ENCODE results near the gene PDE8A. TPM values are rescaled to one million over a fixed set of nuclear protein-coding genes. Genes with fewer than 3 reads are reported as not detected.

Gene PDE8A
- total RNA-seq, 2 donors from 2014 or later: 40.7 to 44.2 TPM

DNA sequence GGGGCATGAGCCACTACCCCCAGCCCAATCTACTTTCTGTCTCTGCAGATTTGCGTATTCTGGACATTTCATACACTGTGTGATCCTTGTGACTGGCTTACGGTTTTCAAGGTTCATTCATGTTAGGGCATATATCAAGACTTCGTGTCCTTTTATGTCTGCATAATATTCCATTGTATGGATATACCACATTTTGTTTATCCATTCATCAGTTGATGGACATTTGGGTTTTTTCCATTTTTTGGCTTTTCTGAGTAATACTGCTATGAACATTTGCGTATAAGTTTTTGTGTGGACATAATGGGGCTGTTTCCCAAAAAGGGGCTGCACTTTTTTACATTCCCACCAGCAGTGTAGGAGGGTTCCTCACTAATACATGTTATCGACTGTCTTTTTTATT is 106.6 kb downstream of the PDE8A start:
- no peak overlapping the region for H3K27ac Mint-ChIP-seq
- H3K4me3 Mint-ChIP-seq: no peak overlapping the region
- no peaks in the 10 kb centered on the region for H3K27me3 Mint-ChIP-seq

DNA sequence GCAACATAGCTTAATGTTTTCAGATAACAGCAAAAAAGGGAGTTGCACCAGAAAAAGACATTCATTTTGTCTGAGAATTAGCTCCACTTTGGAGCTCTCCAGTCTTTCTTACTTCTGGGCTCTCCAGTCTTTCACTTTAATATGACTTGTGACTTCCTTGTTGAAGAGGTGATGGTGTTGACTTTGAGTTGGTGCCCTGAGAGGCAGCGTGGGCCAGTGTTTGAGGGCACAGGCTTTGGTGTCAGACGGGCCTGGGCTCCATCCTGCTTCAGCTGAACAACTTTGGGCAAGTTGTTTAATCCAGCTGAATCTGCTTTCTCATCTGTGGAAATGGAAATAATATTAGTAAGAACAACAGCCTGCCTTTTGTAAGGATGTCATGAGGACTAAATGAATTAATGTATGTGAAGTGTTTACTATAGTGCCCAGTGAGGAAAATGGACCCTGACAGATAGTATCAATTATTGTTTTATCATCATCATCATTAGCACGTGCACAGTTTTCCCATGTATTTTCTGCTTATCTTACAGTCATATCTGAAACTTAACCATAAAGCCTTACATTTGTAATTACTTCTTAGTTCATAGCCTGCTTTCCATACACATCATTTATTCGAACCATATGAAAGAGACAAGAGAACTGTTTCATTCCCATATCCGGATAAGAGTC is 108.4 kb downstream of the PDE8A start:
- no peak for ATAC-seq
- no peak overlapping the region for H3K27ac Mint-ChIP-seq
- H3K9me3 ChIP-seq (ENCODE audit: control insufficient read depth, low read length, poor library complexity, severe bottlenecking): no peaks in the 10 kb centered on the region
- peaks cover 7% of the 10 kb centered on the region for H3K4me1 Mint-ChIP-seq
- no peak overlapping the region for H3K4me3 Mint-ChIP-seq
- peaks cover 15% of the 10 kb centered on the region for H3K36me3 Mint-ChIP-seq (ENCODE audit: low read depth)
- no peak for DNase-seq
- no peaks in the 10 kb centered on the region for H3K27me3 Mint-ChIP-seq

More for the DNA sequence above, 106.6 kb downstream of the PDE8A start:
- no peak for DNase-seq
- ATAC-seq: no peak
- H3K4me1 Mint-ChIP-seq: peaks cover 5% of the 10 kb centered on the region
- H3K36me3 Mint-ChIP-seq (ENCODE audit: low read depth): peaks cover 15% of the 10 kb centered on the region
- no peaks in the 10 kb centered on the region for H3K9me3 ChIP-seq (ENCODE audit: control insufficient read depth, low read length, poor library complexity, severe bottlenecking)

DNA sequence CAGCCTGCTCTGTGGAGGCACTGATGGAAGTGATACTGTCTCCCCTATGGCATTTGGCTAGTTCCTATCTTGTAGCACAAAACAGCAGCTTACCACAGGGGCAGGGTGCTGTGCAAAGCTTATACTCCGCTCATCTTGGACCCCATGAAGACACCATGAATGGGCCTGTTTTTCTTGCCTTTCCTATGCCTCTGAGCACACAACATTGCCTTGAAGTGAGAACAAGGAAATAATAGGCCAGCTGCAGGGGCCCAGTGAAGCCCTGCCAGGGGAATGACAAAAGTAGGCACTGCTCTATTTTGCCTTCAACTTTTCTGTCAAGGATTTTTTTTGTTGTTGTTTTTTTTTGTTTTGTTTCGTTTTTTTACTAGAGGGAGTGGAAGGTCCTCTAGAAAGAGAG is 110.3 kb downstream of the PDE8A start:
- Mint-ChIP-seq H3K4me1 (peaks cover 7% of the 10 kb centered on the region), H3K4me3 (no peak overlapping the region), H3K27me3 (no peaks in the 10 kb centered on the region), H3K27ac (no peak overlapping the region), H3K36me3 (ENCODE audit: low read depth) (peaks cover 15% of the 10 kb centered on the region)
- DNase-seq (no peak), ATAC-seq (no peak)
- no peaks in the 10 kb centered on the region for H3K9me3 ChIP-seq (ENCODE audit: control insufficient read depth, low read length, poor library complexity, severe bottlenecking)

DNA sequence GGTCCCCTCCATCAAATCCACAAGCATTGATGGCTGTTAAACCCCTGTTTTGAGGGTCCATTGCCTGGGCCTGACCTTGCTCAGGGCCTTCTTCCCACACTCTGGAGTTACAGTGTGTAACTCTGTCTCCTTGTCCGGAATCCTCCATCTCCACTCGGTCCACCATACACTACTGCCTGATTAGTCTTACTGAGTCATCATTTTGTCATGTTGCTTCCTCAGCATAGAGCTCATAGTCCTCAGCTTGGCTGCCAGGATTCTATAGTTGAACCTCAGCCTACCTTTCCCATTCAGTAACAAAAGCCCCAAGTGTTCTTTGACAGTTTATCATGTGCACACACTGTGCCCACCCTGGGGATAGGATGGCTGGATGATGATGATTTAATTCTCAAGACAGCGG is 113.0 kb downstream of the PDE8A start:
- ATAC-seq: no peak
- Mint-ChIP-seq H3K27ac (peak overlapping the region; percentile 6), H3K27me3 (no peaks in the 10 kb centered on the region), H3K4me1 (peaks cover 9% of the 10 kb centered on the region), H3K4me3 (no peak overlapping the region), H3K36me3 (ENCODE audit: low read depth) (peaks cover 17% of the 10 kb centered on the region)
- H3K9me3 ChIP-seq (ENCODE audit: control insufficient read depth, low read length, poor library complexity, severe bottlenecking): no peaks in the 10 kb centered on the region
- no peak for DNase-seq

DNA sequence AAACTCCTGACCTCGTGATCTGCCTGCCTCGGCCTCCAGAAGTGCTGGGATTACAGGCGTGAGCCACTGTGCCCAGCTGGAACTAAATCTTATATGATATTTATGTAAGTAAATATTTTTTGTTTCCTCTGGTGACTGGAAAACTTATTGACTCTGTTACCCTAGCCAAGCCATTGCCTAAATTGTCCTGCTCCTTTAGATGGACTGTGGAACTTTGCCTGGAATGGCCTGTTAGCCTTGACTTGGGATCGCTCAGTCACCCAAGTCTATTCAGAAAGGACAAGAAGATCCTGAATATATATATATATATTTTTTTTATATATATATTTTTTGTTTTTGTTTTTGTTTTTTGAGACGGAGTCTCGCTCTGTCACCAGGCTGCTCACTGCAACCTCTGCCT is 113.9 kb downstream of the PDE8A start:
- peaks cover 9% of the 10 kb centered on the region for H3K4me1 Mint-ChIP-seq
- peaks cover 13% of the 10 kb centered on the region for H3K36me3 Mint-ChIP-seq (ENCODE audit: low read depth)
- no peak overlapping the region for H3K4me3 Mint-ChIP-seq
- no peaks in the 10 kb centered on the region for H3K27me3 Mint-ChIP-seq
- ATAC-seq (no peak), DNase-seq (no peak)
- H3K27ac Mint-ChIP-seq: no peak overlapping the region
- no peaks in the 10 kb centered on the region for H3K9me3 ChIP-seq (ENCODE audit: control insufficient read depth, low read length, poor library complexity, severe bottlenecking)

DNA sequence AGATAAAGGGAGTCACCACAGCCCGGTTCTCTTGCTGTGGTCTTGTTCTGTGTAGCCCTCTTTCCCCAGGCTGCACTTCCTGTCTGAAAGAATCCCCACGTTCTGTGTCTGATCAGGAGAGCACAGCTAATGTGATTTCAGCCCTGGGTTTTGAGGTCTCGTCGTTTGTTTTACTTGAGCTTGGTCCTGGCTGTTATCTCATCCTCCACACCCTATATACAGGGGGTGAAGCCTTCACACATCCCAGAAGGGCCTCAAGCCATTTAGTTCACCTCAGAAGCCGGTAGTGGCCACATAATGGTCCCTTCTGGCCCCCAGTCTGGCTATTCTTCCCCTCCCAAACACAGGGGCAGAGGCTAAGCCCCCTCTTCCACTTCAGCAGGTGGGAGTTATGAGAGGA is 115.6 kb downstream of the PDE8A start:
- H3K4me3 Mint-ChIP-seq: no peak overlapping the region
- no peaks in the 10 kb centered on the region for H3K27me3 Mint-ChIP-seq
- ATAC-seq (no peak), DNase-seq (no peak)
- peaks cover 11% of the 10 kb centered on the region for H3K36me3 Mint-ChIP-seq (ENCODE audit: low read depth)
- peak overlapping the region; percentile 9 for H3K27ac Mint-ChIP-seq
- no peaks in the 10 kb centered on the region for H3K9me3 ChIP-seq (ENCODE audit: control insufficient read depth, low read length, poor library complexity, severe bottlenecking)
- H3K4me1 Mint-ChIP-seq: peaks cover 9% of the 10 kb centered on the region

DNA sequence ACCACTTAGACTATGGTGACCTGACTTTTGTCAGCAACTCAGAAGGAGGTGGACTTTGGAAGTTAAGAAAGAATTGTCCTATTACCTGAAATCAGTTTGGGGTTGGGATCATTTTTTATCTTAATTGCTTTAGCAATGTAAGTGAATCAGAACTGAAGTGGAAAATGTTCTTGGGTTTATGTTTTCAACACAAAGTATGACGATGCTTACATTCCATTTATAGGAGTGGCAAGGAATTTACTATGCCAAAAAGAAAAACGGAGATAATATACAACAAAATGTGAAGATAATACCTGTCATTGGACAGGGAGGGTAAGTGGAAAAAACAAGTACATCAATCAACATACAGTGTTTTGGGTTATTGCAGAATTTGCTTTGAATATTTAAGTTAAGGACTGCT is 116.1 kb downstream of the PDE8A start:
- H3K4me1 Mint-ChIP-seq: peaks cover 9% of the 10 kb centered on the region
- H3K27ac Mint-ChIP-seq: peak overlapping the region; percentile 9
- H3K36me3 Mint-ChIP-seq (ENCODE audit: low read depth): peaks cover 11% of the 10 kb centered on the region
- DNase-seq (no peak), ATAC-seq (no peak)
- H3K4me3 Mint-ChIP-seq: no peak overlapping the region
- H3K9me3 ChIP-seq (ENCODE audit: control insufficient read depth, low read length, poor library complexity, severe bottlenecking): no peaks in the 10 kb centered on the region
- H3K27me3 Mint-ChIP-seq: no peaks in the 10 kb centered on the region

DNA sequence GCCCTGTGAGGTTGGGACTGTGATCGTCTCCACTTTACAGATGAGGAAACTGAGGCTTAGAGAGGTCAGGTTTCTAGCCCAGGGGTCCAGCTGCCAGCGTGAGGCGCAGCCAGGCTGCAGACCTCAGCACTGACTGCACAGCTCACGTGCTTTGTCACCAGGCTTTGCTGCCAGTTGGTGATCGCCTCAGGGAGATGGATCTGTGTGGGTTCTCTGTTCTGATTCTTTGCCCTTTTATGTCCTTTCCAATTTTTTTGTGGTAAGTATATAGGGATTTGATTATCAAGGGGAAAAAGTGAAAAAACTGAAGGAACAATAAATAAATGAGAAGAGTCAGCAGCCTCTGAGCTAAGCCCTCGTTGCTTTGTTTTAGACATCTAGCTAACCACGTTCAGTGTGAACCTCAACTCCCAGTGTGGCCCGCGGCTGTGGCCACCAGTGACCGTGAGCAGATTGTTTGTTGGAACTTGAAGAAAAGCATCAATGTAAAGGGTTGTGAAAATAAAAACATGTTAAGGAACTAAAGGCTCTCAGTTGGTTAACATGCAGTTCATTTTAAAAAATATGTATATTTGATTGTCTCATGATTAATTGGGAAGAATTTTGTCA is 117.6 kb downstream of the PDE8A start:
- DNase-seq (no peak), ATAC-seq (no peak)
- no peaks in the 10 kb centered on the region for H3K9me3 ChIP-seq (ENCODE audit: control insufficient read depth, low read length, poor library complexity, severe bottlenecking)
- peaks cover 10% of the 10 kb centered on the region for H3K4me1 Mint-ChIP-seq
- no peak overlapping the region for H3K27ac Mint-ChIP-seq
- no peak overlapping the region for H3K4me3 Mint-ChIP-seq
- H3K36me3 Mint-ChIP-seq (ENCODE audit: low read depth): peaks cover 11% of the 10 kb centered on the region
- H3K27me3 Mint-ChIP-seq: no peaks in the 10 kb centered on the region

DNA sequence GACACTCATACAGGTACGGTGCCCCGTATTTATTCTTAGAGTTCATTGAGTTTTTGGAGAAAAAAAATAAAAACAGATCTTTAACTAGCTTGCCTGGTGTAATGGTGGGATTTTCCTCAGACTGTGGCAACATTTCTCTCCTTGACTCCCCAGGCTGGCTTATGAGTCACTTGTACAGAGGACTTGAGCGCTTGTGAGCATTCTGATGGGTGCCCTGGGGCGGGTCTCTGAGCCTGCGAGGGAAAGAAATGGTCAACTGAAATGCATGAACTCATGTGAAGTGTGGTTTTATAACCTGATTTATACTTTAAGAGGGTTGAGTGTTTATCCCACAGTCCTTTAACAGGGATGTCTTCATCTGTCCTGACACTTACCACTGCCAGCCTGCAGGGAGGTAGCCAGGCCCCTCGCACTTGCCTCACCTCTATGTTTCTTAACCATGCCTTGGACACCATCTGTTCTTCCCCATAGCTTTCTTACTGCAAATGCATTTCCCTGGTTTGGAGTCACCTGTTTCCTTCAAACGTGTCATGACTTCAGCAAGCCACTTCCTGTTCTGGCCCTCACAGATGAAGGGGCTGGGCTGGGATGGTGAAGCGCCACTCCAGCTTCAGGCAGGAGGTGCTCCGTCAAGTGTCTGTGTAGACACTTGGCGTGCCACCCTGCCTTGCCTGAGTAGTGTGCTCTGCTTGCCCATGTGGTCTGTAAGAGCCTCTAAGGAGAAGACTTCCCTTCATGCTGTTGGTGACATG is 118.7 kb downstream of the PDE8A start:
- no peak overlapping the region for H3K4me3 Mint-ChIP-seq
- H3K9me3 ChIP-seq (ENCODE audit: control insufficient read depth, low read length, poor library complexity, severe bottlenecking): no peaks in the 10 kb centered on the region
- ATAC-seq: no peak
- H3K4me1 Mint-ChIP-seq: peaks cover 11% of the 10 kb centered on the region
- DNase-seq: no peak
- H3K36me3 Mint-ChIP-seq (ENCODE audit: low read depth): peaks cover 11% of the 10 kb centered on the region
- H3K27ac Mint-ChIP-seq: no peak overlapping the region
- no peaks in the 10 kb centered on the region for H3K27me3 Mint-ChIP-seq

DNA sequence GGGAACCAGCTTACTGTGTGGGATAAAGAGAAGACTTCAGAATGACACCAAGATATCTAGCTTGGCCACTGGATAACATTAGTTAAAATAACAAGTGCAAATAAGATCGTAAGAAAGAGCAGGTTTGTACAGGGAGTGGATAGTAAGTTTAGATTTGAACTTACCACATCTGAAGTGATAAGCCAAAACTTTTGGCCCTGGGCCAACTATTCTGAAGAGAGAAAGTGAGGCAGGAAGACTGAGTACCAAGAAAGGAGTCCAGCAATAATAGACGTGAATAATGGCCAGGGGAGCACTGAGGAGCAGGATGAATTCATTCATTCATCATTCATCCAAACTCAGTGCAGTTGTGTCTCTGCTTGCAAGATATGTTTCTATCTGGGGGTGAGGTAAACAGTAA is 122.9 kb downstream of the PDE8A start:
- no peak for DNase-seq
- no peak for ATAC-seq
- no peak overlapping the region for H3K4me3 Mint-ChIP-seq
- H3K4me1 Mint-ChIP-seq: peaks cover 9% of the 10 kb centered on the region
- H3K9me3 ChIP-seq (ENCODE audit: control insufficient read depth, low read length, poor library complexity, severe bottlenecking): no peaks in the 10 kb centered on the region
- H3K27me3 Mint-ChIP-seq: no peaks in the 10 kb centered on the region
- H3K27ac Mint-ChIP-seq: no peak overlapping the region
- H3K36me3 Mint-ChIP-seq (ENCODE audit: low read depth): peaks cover 8% of the 10 kb centered on the region

DNA sequence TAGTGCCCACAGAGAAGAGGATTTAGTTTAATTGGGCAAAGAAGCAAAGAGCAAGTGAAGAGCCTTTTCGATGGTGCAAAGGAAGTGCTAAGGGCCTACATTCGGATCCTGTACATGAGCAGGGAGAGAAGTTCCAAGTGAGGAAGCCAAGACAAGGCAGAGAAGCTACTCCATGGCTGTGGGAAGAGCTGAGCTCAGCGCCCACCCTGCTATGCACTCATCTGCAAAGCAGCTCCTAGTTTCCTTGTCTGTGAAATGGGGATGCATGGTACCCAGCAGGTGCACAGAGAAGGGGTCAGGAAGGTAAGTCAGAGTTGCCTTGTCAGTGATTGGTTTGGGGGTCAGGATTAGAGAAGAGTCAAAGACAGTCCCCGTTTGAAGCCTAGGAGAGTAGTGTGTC is 126.5 kb downstream of the PDE8A start:
- H3K9me3 ChIP-seq (ENCODE audit: control insufficient read depth, low read length, poor library complexity, severe bottlenecking): no peaks in the 10 kb centered on the region
- DNase-seq (no peak), ATAC-seq (no peak)
- Mint-ChIP-seq H3K27me3 (no peaks in the 10 kb centered on the region), H3K4me3 (no peak overlapping the region), H3K4me1 (peaks cover 9% of the 10 kb centered on the region), H3K27ac (no peak overlapping the region), H3K36me3 (ENCODE audit: low read depth) (peaks cover 8% of the 10 kb centered on the region)

DNA sequence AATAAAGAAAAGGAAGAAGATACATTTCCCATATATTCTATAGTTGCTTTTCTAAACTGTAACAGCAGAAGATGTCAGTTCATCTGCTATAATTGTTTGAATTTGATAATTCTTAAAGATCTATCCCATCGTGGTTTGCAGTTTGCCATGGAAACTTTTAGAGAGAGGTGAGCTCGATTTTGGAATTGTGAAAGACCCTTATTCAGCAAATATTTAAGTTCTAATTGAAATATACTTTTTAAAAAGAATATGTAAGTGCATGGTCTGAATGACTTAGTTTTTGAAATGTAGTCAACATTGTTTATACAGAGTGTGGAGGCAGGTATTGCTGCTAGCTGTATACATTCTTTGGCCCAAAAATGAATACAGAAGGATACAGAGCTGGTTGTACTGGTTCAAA is 127.7 kb downstream of the PDE8A start:
- H3K4me1 Mint-ChIP-seq: peaks cover 6% of the 10 kb centered on the region
- no peak overlapping the region for H3K4me3 Mint-ChIP-seq
- H3K27ac Mint-ChIP-seq: no peak overlapping the region
- H3K9me3 ChIP-seq (ENCODE audit: control insufficient read depth, low read length, poor library complexity, severe bottlenecking): no peaks in the 10 kb centered on the region
- no peaks in the 10 kb centered on the region for H3K27me3 Mint-ChIP-seq
- DNase-seq: no peak
- ATAC-seq: no peak
- H3K36me3 Mint-ChIP-seq (ENCODE audit: low read depth): peaks cover 5% of the 10 kb centered on the region

DNA sequence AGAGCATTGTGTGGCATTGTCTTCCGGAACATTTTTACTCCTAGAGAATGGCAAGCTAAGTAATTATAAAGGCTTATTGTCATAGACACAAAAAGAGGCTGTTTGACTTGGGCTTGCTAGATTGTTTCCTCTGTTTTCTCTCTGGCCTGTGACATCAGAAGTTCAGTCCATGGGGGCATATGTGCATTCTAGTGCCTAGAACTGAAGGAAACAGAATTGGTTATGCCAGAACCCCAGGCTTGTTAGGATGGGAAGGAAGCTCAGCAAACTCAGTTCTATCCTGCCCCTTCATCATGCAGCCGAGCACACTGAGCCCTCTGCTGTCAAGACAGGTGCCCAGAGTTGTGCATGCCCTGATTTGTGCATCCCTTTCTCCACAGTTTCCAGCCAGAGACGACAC is 131.3 kb downstream of the PDE8A start:
- Mint-ChIP-seq H3K36me3 (ENCODE audit: low read depth) (peaks cover 11% of the 10 kb centered on the region), H3K4me1 (peaks cover 2% of the 10 kb centered on the region), H3K27me3 (no peaks in the 10 kb centered on the region), H3K27ac (no peak overlapping the region), H3K4me3 (no peak overlapping the region)
- no peak for ATAC-seq
- H3K9me3 ChIP-seq (ENCODE audit: control insufficient read depth, low read length, poor library complexity, severe bottlenecking): no peaks in the 10 kb centered on the region
- no peak for DNase-seq

All from T-helper 17 cell (primary cell).